KMS-11 (cell line): ENCODE data around the gene RCBTB2.

Experiments
- H2AFZ ChIP-seq: fragments of 200-600 bp; sonication (generic); 2 replicates; pipeline ENCODE4 v1.6.1; 2016; ENCODE audit warnings: antibody characterized with exemption, mixed run types, low read depth
- H3K27ac ChIP-seq: fragments of 200-600 bp; sonication (generic); 2 replicates; pipeline ENCODE4 v1.6.1; 2016; ENCODE audit warnings: mild to moderate bottlenecking, mixed run types
- H3K27me3 ChIP-seq: fragments of 200-600 bp; sonication (generic); 2 replicates; pipeline ENCODE4 v1.6.1; 2017; ENCODE audit warnings: mild to moderate bottlenecking, low read depth, mixed run types, moderate library complexity; ENCODE audit not compliant: insufficient read depth
- H3K36me3 ChIP-seq: fragments of 200-600 bp; sonication (generic); 2 replicates; pipeline ENCODE4 v1.6.1; 2017; ENCODE audit warnings: mild to moderate bottlenecking, mixed run types; ENCODE audit not compliant: insufficient read depth
- H3K4me1 ChIP-seq: fragments of 200-600 bp; sonication (generic); 2 replicates; pipeline ENCODE4 v1.6.1; 2016; ENCODE audit warnings: mild to moderate bottlenecking, low read depth, mixed run types; ENCODE audit not compliant: poor library complexity, severe bottlenecking
- H3K4me2 ChIP-seq: fragments of 200-600 bp; sonication (generic); 2 replicates; pipeline ENCODE4 v1.7.0; 2016; ENCODE audit warnings: mild to moderate bottlenecking, mixed run types
- H3K4me3 ChIP-seq: fragments of 200-600 bp; sonication (generic); IDR thresholded peaks from 2 replicates; pipeline ENCODE4 v1.6.1; 2017; ENCODE audit warnings: low read depth, low read length, mixed read lengths; ENCODE audit not compliant: insufficient read depth
- H3K79me2 ChIP-seq: fragments of 200-600 bp; sonication (generic); 2 replicates; pipeline ENCODE4 v1.6.1; 2016; ENCODE audit warnings: low read depth, mixed run types; ENCODE audit not compliant: insufficient read depth
- H3K9ac ChIP-seq: fragments of 200-600 bp; sonication (generic); 2 replicates; pipeline ENCODE4 v1.6.1; 2016; ENCODE audit warnings: mild to moderate bottlenecking, mixed run types
- H4K20me1 ChIP-seq: fragments of 200-600 bp; sonication (generic); 2 replicates; pipeline ENCODE4 v1.6.1; 2016; ENCODE audit warnings: mild to moderate bottlenecking, mixed run types; ENCODE audit not compliant: insufficient read depth
- TF ChIP-seq, protein P1 (sequence below): fragments of 200-600 bp; sonication (generic); conservative IDR thresholded peaks from 2 replicates; pipeline ENCODE4 v1.6.1; 2017; ENCODE audit warnings: low read depth, mild to moderate bottlenecking, antibody characterized with exemption, low read length, moderate library complexity, mixed read lengths

RCBTB2 gene

DNA sequence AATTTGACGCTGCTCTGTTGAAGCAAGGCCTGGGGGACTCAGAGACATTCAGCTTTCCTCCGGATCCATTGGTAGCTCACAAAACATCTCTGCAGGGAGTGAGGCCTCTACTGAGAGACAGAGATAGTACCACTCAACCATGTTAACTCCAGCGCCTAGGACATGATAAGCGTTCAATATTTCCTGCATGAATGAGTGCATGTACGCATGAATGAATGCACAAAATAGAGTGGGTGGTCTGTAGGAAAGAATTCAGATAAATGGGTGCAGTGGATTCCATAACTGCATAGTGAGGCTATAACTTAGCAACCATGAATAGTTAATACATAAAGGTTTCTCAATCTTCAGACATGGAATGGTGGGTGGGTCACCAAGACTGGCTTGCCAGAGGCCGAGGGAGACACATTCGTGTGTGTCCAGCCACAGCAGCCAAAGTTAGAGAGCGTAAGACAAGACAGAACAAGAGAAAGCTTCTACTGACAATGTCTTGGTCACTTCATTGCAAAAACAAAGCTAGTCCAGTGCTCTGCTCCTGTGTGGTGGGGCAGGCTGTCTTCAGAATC is 36.3 kb upstream of the RCBTB2 start:
- Histone ChIP-seq H3K79me2 (no peaks in the 10 kb centered on the region), H3K4me2 (no peak overlapping the region), H3K27ac (no peak overlapping the region), H3K4me3 (no peak overlapping the region), H4K20me1 (no peaks in the 10 kb centered on the region), H2AFZ (no peak overlapping the region), H3K27me3 (peaks cover 14% of the 10 kb centered on the region; the same call in 1 of the 2 replicates), H3K36me3 (no peaks in the 10 kb centered on the region), H3K4me1 (peaks cover 10% of the 10 kb centered on the region), H3K9ac (no peak overlapping the region)
- TF ChIP-seq, protein P1, sequence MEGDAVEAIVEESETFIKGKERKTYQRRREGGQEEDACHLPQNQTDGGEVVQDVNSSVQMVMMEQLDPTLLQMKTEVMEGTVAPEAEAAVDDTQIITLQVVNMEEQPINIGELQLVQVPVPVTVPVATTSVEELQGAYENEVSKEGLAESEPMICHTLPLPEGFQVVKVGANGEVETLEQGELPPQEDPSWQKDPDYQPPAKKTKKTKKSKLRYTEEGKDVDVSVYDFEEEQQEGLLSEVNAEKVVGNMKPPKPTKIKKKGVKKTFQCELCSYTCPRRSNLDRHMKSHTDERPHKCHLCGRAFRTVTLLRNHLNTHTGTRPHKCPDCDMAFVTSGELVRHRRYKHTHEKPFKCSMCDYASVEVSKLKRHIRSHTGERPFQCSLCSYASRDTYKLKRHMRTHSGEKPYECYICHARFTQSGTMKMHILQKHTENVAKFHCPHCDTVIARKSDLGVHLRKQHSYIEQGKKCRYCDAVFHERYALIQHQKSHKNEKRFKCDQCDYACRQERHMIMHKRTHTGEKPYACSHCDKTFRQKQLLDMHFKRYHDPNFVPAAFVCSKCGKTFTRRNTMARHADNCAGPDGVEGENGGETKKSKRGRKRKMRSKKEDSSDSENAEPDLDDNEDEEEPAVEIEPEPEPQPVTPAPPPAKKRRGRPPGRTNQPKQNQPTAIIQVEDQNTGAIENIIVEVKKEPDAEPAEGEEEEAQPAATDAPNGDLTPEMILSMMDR = no peak

DNA sequence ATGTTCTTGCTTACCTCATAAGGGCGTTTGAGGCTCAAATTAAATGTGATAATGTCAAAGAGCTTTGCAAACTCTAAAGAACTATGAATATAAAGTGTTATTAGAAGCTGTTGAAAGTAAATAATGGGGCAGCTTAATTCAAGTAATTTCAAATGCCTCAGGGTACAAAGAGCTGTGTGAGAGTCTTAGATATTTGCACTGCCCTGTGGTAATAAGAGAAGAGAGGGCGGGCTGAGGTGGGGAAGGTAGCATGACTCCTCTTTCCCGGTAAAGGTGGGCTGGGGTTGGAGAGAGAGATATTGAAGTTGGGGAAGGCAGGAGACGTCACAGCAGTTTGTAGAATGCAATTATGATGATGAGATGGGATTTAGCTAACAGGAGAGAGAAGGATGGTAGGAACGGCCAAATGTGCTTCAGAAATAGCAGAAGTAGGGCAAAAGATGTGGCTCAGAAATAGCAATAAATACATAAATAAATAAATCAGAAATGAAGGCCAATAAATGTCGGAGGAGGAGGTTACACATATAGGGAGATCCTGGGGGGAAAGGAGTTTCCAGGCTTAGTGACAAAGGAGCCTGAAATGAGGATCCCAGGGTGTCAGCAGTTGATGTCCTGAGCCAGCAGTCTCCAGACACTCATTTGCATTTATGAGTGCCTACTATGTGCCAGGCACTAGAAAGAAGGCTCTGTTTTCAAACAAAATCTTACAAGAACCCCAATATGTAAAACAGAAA is 35.7 kb upstream of the RCBTB2 start:
- Histone ChIP-seq H3K9ac (no peak overlapping the region), H2AFZ (no peak overlapping the region), H3K4me2 (no peak overlapping the region), H4K20me1 (no peaks in the 10 kb centered on the region), H3K27me3 (peaks cover 17% of the 10 kb centered on the region; the same call in 1 of the 2 replicates), H3K4me3 (no peak overlapping the region), H3K27ac (no peak overlapping the region), H3K79me2 (no peaks in the 10 kb centered on the region), H3K36me3 (no peaks in the 10 kb centered on the region), H3K4me1 (peaks cover 16% of the 10 kb centered on the region)
- TF ChIP-seq, protein P1 = no peak

GRCh38 chr13:48567515-48568369 is 34.9 kb upstream of the RCBTB2 start:
- TF ChIP-seq, protein P1 = no peak
- Histone ChIP-seq H3K4me2 (no peak overlapping the region), H2AFZ (no peak overlapping the region), H3K36me3 (no peaks in the 10 kb centered on the region), H3K9ac (no peak overlapping the region), H3K27ac (no peak overlapping the region), H4K20me1 (no peaks in the 10 kb centered on the region), H3K79me2 (no peaks in the 10 kb centered on the region), H3K4me3 (no peak overlapping the region), H3K4me1 (peaks cover 24% of the 10 kb centered on the region), H3K27me3 (peaks cover 17% of the 10 kb centered on the region; the same call in 1 of the 2 replicates)

DNA sequence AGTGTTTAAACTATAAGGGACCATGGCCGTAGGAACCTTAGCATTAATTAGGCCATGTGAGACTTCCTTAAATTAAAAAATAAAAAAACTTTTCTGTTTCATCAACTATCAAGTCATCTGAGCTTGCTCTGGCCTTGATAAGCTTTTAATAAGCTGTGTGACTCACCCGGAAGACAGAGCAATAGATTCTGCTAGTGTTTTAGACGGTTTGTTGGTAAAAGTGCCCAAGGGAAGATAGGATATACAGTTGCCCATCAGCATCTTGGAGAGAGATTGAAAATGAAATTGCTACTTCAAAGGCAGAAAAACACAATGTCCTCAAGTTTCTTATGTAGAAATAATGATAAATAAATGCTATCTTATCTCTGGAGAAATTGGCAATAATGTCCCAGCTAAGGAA is 31.2 kb upstream of the RCBTB2 start:
- no peak overlapping the region for H3K27ac ChIP-seq
- H3K9ac ChIP-seq = no peak overlapping the region
- TF ChIP-seq, protein P1 = no peak
- no peaks in the 10 kb centered on the region for H4K20me1 ChIP-seq
- H3K4me2 ChIP-seq = no peak overlapping the region
- H2AFZ ChIP-seq = no peak overlapping the region
- H3K79me2 ChIP-seq = no peaks in the 10 kb centered on the region
- H3K36me3 ChIP-seq = no peaks in the 10 kb centered on the region
- H3K4me1 ChIP-seq = peaks cover 37% of the 10 kb centered on the region
- no peak overlapping the region for H3K4me3 ChIP-seq
- H3K27me3 ChIP-seq = peaks cover 23% of the 10 kb centered on the region; the same call in 1 of the 2 replicates
